H1 (cell line): ENCODE measurements around the gene AQP12A. TPM values are rescaled to one million over a fixed set of nuclear protein-coding genes. Genes with fewer than 3 reads are reported as not detected.

Experiments
- ASH2L ChIP-seq: fragments of 200-600, 300-600 bp; sonication (generic); IDR thresholded peaks from one replicate; pipeline ENCODE4 v1.7.1; 2017; ENCODE audit warnings: low read length
- CHD1 ChIP-seq: IDR thresholded peaks from 2 replicates; pipeline ENCODE4 v1.6.1; 2012; ENCODE audit warnings: low read depth, low read length, improper control_type of control experiment
- CHD2 ChIP-seq: IDR thresholded peaks from 2 replicates; pipeline ENCODE4 v1.6.1; 2012; ENCODE audit warnings: low read length, improper control_type of control experiment
- CREB1 ChIP-seq: IDR thresholded peaks from 2 replicates; pipeline ENCODE4 v1.6.1; 2012; ENCODE audit warnings: inconsistent platforms
- KDM1A ChIP-seq: fragments of 200-600, 300-600 bp; sonication (generic); IDR thresholded peaks from 2 replicates; pipeline ENCODE4 v1.7.1; 2016; ENCODE audit warnings: mild to moderate bottlenecking, low read length, borderline replicate concordance
- PHF8 ChIP-seq: fragments of 200-600 bp; sonication (generic); conservative IDR thresholded peaks from 2 replicates; pipeline ENCODE4 v1.7.1; 2012; ENCODE audit warnings: low read depth, mild to moderate bottlenecking, inconsistent platforms, low read length, moderate library complexity
- TEAD4 ChIP-seq: IDR thresholded peaks from 2 replicates; pipeline ENCODE4 v1.6.1; 2012; ENCODE audit warnings: low read depth, low read length, inconsistent platforms, mixed read lengths
- polyA plus RNA-seq, 7 experiments: library from polyadenylated mRNA; depleted of rRNA in 3 of 7; stranded (reverse) in 5 of 7; unstranded in 2 of 7; fragments of >200 nt in 5 of 7; fragments of 200-250 nt in 2 of 7; gene quantifications; 1 replicate in 5 of 7; 2 replicates in 1 of 7; 4 replicates in 1 of 7; pipeline versions ENCODE4 v1.2.1 to v1.2.3, GENCODE V29; 2011 to 2013; ENCODE audit warnings: missing spikeins in 2 of 7, mixed read lengths in 2 of 7
- total RNA-seq: library from RNA; stranded (reverse); fragmentation: NEBNext Ultra II Directional; extraction: Animal tissue kit (Norgen Biotek cat#: 25700); gene quantifications from 2 replicates; pipeline ENCODE4 v1.2.1, GENCODE V29; 2021
- TF ChIP-seq, protein P1 (sequence below), 3 experiments: IDR thresholded peaks; 1 replicate in 2 of 3; 2 replicates in 1 of 3; pipeline versions ENCODE4 v1.5.1 to v1.6.1; 2011; ENCODE audit warnings: low read length in 3 of 3, mild to moderate bottlenecking in 3 of 3, inconsistent platforms in 2 of 3, low read depth in 1 of 3, moderate library complexity in 1 of 3; ENCODE audit not compliant: insufficient read depth in 1 of 3; ENCODE audit errors: control extremely low read depth in 1 of 3
- TF ChIP-seq, protein P2 (sequence below): fragments of 300-600 bp; sonication (generic); IDR thresholded peaks from 2 replicates; pipeline ENCODE4 v1.7.1; 2012; ENCODE audit warnings: low read length, moderate library complexity, mild to moderate bottlenecking, inconsistent platforms; ENCODE audit not compliant: insufficient replicate concordance

Gene AQP12A
- total and polyA plus RNA-seq, 2 of the 8 experiments (the other 6 are each of a cell fraction or from before 2014, with no cell fraction given) = not detected

DNA sequence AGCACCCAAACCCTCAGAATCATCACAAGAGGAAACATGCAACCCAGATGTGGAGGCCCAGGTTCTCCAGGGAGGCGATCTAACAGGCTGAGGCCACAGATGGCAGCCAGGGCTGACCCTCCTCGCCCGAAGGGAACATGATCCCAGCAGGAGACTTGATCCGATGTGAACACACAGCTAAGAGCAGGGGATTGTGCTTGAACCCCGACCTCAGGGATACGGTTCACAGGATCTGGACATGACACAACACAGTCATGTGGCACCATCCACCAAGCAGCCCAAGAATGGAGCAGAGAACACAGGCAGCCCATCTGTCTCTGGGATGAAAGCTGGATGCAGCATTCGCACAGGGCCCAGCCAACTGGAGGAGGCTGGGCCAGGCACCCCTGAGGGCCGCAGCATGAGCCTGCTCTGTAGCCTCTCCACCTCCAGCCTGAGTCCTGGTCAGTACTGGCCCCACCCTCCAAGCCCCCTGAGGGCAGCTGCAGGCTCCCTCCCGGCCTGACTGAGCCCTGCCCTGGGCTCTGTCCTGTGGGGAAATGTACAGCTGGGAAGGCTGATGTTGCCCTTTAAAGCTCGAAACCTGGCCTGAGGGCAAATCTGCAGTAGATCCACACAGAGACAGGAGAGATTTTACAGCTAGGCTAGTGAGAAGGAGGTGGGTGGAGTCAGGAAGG lies 39.0 kb downstream of the AQP12A start (continued):
- TF ChIP-seq, protein P1, sequence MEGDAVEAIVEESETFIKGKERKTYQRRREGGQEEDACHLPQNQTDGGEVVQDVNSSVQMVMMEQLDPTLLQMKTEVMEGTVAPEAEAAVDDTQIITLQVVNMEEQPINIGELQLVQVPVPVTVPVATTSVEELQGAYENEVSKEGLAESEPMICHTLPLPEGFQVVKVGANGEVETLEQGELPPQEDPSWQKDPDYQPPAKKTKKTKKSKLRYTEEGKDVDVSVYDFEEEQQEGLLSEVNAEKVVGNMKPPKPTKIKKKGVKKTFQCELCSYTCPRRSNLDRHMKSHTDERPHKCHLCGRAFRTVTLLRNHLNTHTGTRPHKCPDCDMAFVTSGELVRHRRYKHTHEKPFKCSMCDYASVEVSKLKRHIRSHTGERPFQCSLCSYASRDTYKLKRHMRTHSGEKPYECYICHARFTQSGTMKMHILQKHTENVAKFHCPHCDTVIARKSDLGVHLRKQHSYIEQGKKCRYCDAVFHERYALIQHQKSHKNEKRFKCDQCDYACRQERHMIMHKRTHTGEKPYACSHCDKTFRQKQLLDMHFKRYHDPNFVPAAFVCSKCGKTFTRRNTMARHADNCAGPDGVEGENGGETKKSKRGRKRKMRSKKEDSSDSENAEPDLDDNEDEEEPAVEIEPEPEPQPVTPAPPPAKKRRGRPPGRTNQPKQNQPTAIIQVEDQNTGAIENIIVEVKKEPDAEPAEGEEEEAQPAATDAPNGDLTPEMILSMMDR (IDR thresholded peaks at IDR 0.05; ENCODE audit: control extremely low read depth in 1 of 3, insufficient read depth in 1 of 3, low read depth in 1 of 3, low read length in 3 of 3) = no peak
- TF ChIP-seq ASH2L (no peak), PHF8 (no peak), CHD1 (no peak), CREB1 (no peak), CHD2 (no peak), KDM1A (no peak), TEAD4 (no peak)
- TF ChIP-seq, protein P2, sequence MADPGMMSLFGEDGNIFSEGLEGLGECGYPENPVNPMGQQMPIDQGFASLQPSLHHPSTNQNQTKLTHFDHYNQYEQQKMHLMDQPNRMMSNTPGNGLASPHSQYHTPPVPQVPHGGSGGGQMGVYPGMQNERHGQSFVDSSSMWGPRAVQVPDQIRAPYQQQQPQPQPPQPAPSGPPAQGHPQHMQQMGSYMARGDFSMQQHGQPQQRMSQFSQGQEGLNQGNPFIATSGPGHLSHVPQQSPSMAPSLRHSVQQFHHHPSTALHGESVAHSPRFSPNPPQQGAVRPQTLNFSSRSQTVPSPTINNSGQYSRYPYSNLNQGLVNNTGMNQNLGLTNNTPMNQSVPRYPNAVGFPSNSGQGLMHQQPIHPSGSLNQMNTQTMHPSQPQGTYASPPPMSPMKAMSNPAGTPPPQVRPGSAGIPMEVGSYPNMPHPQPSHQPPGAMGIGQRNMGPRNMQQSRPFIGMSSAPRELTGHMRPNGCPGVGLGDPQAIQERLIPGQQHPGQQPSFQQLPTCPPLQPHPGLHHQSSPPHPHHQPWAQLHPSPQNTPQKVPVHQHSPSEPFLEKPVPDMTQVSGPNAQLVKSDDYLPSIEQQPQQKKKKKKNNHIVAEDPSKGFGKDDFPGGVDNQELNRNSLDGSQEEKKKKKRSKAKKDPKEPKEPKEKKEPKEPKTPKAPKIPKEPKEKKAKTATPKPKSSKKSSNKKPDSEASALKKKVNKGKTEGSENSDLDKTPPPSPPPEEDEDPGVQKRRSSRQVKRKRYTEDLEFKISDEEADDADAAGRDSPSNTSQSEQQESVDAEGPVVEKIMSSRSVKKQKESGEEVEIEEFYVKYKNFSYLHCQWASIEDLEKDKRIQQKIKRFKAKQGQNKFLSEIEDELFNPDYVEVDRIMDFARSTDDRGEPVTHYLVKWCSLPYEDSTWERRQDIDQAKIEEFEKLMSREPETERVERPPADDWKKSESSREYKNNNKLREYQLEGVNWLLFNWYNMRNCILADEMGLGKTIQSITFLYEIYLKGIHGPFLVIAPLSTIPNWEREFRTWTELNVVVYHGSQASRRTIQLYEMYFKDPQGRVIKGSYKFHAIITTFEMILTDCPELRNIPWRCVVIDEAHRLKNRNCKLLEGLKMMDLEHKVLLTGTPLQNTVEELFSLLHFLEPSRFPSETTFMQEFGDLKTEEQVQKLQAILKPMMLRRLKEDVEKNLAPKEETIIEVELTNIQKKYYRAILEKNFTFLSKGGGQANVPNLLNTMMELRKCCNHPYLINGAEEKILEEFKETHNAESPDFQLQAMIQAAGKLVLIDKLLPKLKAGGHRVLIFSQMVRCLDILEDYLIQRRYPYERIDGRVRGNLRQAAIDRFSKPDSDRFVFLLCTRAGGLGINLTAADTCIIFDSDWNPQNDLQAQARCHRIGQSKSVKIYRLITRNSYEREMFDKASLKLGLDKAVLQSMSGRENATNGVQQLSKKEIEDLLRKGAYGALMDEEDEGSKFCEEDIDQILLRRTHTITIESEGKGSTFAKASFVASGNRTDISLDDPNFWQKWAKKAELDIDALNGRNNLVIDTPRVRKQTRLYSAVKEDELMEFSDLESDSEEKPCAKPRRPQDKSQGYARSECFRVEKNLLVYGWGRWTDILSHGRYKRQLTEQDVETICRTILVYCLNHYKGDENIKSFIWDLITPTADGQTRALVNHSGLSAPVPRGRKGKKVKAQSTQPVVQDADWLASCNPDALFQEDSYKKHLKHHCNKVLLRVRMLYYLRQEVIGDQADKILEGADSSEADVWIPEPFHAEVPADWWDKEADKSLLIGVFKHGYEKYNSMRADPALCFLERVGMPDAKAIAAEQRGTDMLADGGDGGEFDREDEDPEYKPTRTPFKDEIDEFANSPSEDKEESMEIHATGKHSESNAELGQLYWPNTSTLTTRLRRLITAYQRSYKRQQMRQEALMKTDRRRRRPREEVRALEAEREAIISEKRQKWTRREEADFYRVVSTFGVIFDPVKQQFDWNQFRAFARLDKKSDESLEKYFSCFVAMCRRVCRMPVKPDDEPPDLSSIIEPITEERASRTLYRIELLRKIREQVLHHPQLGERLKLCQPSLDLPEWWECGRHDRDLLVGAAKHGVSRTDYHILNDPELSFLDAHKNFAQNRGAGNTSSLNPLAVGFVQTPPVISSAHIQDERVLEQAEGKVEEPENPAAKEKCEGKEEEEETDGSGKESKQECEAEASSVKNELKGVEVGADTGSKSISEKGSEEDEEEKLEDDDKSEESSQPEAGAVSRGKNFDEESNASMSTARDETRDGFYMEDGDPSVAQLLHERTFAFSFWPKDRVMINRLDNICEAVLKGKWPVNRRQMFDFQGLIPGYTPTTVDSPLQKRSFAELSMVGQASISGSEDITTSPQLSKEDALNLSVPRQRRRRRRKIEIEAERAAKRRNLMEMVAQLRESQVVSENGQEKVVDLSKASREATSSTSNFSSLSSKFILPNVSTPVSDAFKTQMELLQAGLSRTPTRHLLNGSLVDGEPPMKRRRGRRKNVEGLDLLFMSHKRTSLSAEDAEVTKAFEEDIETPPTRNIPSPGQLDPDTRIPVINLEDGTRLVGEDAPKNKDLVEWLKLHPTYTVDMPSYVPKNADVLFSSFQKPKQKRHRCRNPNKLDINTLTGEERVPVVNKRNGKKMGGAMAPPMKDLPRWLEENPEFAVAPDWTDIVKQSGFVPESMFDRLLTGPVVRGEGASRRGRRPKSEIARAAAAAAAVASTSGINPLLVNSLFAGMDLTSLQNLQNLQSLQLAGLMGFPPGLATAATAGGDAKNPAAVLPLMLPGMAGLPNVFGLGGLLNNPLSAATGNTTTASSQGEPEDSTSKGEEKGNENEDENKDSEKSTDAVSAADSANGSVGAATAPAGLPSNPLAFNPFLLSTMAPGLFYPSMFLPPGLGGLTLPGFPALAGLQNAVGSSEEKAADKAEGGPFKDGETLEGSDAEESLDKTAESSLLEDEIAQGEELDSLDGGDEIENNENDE = no peak
